Sigmoid colon (tissue), 7 donors: ENCODE results near the gene ONECUT3. TPM values are rescaled to one million over a fixed set of nuclear protein-coding genes. Genes with fewer than 3 reads are reported as not detected.

ENCODE experiments used
- DNase-seq: peaks from one replicate; pipeline ENCODE4 v3.0.0-alpha.2; 2019
- H3K27ac ChIP-seq, 4 donors: fragments of 200-600 bp; sonication (generic); one replicate each; pipeline ENCODE4 v1.5.1; 2016 to 2019; ENCODE audit warnings: mild to moderate bottlenecking in 1 of 4
- H3K27me3 ChIP-seq, 3 donors: fragments of 200-600 bp; sonication (generic); one replicate each; pipeline ENCODE4 v1.5.1; 2019; ENCODE audit warnings: mild to moderate bottlenecking in 1 of 3
- H3K36me3 ChIP-seq, 4 donors: fragments of 200-600 bp; sonication (generic); one replicate each; pipeline ENCODE4 v1.5.1; 2016 to 2019
- H3K4me1 ChIP-seq, 4 donors: fragments of 200-600 bp; sonication (generic); one replicate each; pipeline ENCODE4 v1.5.1; 2017 to 2019
- H3K4me3 ChIP-seq, 4 donors: fragments of 200-600 bp; sonication (generic); one replicate each; pipeline ENCODE4 v1.5.1; 2017 to 2019; ENCODE audit warnings: mild to moderate bottlenecking in 2 of 4, moderate library complexity in 1 of 4
- H3K9me3 ChIP-seq, 4 donors: fragments of 200-600 bp in 3 of 4; sonication (generic) in 3 of 4; one replicate each; pipeline versions ENCODE4 v1.5.1 to v1.6.1; 2013 to 2019
- EP300 ChIP-seq, 4 donors: sonication (generic); formaldehyde crosslinking; IDR thresholded peaks; one replicate each; pipeline ENCODE4 v1.6.1; 2017; ENCODE audit warnings: antibody characterized with exemption in 4 of 4
- POLR2A ChIP-seq, 2 donors: fragments of 450-650 bp; IDR thresholded peaks; one replicate each; pipeline ENCODE4 v1.6.1; 2016; ENCODE audit warnings: antibody characterized with exemption in 2 of 2, mild to moderate bottlenecking in 2 of 2, moderate library complexity in 2 of 2
- POLR2AphosphoS5 ChIP-seq, 4 donors: sonication (generic); formaldehyde crosslinking; IDR thresholded peaks; one replicate each; pipeline ENCODE4 v1.6.1; 2017; ENCODE audit warnings: antibody characterized with exemption in 4 of 4
- WGBS, 2 donors: extraction: QIAGEN DNeasy Blood & Tissue Kit; methylation state at CpG; one replicate each; pipeline ENCODE4 v1.1.7; 2013; 5-methylcytosine and 5-hydroxymethylcytosine counted together
- intact Hi-C: fragments of 100-400 bp; cut with DNase I; formaldehyde crosslinking; loops from one replicate; pipeline ENCODE4 v1.15.1; 2023
- polyA plus RNA-seq, 3 donors: library from polyadenylated mRNA; stranded (reverse); fragments of 200-250 nt; gene quantifications; one replicate each; pipeline ENCODE4 v1.2.3, GENCODE V29; 2013
- total RNA-seq, 4 donors: library from RNA; depleted of rRNA; stranded (reverse); fragments of >200 nt; gene quantifications; one replicate each; pipeline ENCODE4 v1.1.0, GENCODE V29; 2016
- TF ChIP-seq, protein P1 (sequence below), 4 experiments: fragments of 450-650 bp in 3 of 4; fragments of 200-600 bp in 1 of 4; IDR thresholded peaks; one replicate each; pipeline ENCODE4 v1.5.1; 2016 to 2019; ENCODE audit warnings: antibody characterized with exemption in 4 of 4, mild to moderate bottlenecking in 3 of 4, moderate library complexity in 2 of 4
- donor health status: healthy with polysubstance abuse.
- donor health status: Bipolar disorder and iron deficiency.
- donor health status: healthy.

Gene ONECUT3
- total and polyA plus RNA-seq, 7 donors: not detected

DNA sequence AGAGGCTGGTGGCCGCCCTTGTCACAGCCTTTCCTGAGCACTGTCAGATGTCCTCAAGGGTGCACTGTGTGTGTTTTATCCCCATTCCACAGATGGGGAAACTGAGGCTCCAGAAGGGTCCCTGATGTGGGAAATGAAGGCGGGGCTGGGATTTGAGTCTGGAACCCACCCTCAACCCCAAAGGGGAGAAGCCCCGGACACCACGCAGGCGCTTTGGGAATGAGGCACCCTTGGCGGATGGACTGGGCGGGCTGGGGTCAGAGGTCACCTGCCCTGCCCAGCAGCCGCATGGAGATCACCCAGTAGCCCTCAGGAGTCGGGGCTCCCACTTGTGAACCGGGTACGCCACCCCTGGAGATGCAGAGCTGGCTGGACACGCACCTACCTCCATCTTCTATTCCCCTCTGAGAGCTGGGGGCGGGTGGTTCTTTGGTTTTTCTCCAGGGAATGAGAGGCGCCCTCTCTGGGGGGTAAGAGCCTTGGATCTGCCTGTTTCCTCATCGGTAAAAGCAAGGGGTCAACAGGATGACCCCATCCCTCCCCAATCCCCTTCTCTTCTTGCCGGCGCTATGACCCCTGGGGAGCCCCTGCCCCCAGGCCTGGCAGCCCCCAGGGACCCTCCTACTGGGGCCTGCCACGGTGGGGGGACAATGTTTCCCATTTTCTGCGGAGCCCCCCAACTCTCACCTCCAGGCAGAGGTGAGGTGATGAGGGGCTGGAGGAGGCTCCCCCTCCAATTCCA is 8.3 kb upstream of the ONECUT3 start:
- intact Hi-C loops: no loop called here
- Histone ChIP-seq H3K4me1 (peaks cover 0 to 30% (median 19%) of the 10 kb centered on the region in 4 donors), H3K9me3 (peaks cover 0 to 3% (median 0%) of the 10 kb centered on the region in 4 donors), H3K4me3 (no peak overlapping the region), H3K36me3 (no peaks in the 10 kb centered on the region), H3K27ac (no peak overlapping the region), H3K27me3 (peaks cover 59 to 92% (median 71%) of the 10 kb centered on the region in 3 donors)
- no peak for DNase-seq
- TF ChIP-seq, protein P1, sequence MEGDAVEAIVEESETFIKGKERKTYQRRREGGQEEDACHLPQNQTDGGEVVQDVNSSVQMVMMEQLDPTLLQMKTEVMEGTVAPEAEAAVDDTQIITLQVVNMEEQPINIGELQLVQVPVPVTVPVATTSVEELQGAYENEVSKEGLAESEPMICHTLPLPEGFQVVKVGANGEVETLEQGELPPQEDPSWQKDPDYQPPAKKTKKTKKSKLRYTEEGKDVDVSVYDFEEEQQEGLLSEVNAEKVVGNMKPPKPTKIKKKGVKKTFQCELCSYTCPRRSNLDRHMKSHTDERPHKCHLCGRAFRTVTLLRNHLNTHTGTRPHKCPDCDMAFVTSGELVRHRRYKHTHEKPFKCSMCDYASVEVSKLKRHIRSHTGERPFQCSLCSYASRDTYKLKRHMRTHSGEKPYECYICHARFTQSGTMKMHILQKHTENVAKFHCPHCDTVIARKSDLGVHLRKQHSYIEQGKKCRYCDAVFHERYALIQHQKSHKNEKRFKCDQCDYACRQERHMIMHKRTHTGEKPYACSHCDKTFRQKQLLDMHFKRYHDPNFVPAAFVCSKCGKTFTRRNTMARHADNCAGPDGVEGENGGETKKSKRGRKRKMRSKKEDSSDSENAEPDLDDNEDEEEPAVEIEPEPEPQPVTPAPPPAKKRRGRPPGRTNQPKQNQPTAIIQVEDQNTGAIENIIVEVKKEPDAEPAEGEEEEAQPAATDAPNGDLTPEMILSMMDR (IDR thresholded peaks at IDR 0.05): no peak
- 9 to 12% methylated on average over 19 of the region's 19 CpGs for whole genome bisulfite sequencing, 2 donors

DNA sequence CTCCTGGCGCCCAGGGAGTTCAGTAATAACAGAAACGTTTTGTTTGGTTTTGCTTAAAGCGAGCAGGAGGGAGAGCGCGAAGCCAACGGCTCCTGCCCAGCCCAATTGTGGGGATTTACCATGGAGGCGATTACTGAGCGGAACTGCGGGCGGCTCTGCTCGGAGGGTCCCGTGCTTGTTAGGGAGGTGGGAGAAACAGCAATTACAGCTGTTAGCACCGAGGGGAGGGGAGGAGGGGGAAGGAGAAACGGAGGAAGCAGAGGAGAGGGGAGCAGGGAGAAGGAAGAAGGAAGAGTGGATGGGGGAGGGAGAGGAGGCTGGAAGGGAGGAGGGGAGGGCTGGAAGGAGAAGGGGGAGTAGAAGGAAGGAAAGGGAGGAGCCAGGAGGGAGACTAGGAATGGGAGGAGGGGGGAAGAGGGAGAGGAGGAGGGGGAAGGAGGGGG is 7.7 kb upstream of the ONECUT3 start:
- Histone ChIP-seq H3K4me1 (peaks cover 0 to 36% (median 22%) of the 10 kb centered on the region in 4 donors), H3K27me3 (peaks cover 65 to 92% (median 77%) of the 10 kb centered on the region in 3 donors), H3K27ac (no peak overlapping the region), H3K36me3 (no peaks in the 10 kb centered on the region), H3K9me3 (peaks cover 0 to under 1% (median 0%) of the 10 kb centered on the region in 4 donors), H3K4me3 (no peak overlapping the region)
- TF ChIP-seq POLR2AphosphoS5 (IDR thresholded peaks at IDR 0.05) (no peak), EP300 (IDR thresholded peaks at IDR 0.05) (no peak), POLR2A (IDR thresholded peaks at IDR 0.05) (no peak)
- TF ChIP-seq, protein P1 (IDR thresholded peaks at IDR 0.05): no peak
- intact Hi-C loops: no loop called here
- 2 to 4% methylated on average over 14 of the region's 14 CpGs for WGBS, 2 donors
- no peak for DNase-seq

DNA sequence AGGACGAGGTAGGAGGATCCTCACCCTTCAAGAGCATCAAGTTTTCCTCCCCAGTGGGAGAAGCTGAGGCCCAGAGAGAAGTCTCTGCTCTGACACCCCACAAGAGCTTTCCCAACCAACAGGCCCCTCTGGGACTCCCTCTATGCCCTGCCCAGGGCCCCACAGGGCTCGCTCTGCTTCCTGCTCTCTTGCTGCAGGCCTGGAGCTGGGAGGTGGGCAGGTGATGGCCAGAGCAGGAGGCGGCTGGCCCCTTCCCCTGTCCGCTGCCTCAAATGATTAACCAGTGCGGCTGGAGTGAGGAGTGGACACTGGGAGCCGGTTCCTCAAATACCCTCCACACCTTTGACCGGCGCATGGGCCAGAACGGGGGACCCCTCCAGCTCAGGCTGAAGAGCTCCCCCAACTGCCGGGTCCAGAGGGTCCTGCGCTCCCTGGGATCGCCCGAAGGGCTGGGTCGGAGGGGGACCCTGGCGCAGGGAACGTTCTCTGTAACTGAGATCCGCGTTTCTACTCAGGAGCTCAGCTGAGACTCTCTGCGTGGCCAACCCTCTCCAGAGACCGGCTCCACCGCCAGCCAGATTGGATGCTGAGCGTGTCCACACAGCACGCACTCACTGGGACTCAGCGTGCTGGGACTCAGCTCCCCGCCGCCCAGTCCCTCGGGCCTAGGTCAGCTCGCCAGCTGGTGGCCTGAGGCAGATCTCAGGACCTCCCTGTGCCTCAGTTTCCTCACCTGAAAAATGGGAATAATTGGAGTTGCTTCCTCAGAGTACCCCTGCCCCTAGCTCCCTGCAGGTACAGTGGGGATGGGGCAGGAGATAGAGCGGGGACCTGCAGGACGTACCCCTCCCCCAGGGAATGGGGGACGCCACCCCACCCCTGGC is 6.7 kb upstream of the ONECUT3 start:
- no peak for DNase-seq
- H3K4me1 ChIP-seq: peaks cover 0 to 36% (median 22%) of the 10 kb centered on the region in 4 donors
- no peaks in the 10 kb centered on the region for H3K36me3 ChIP-seq
- WGBS, 2 donors: 6 to 9% methylated on average over 31 of the region's 31 CpGs
- H3K27ac ChIP-seq: no peak overlapping the region
- no peaks in the 10 kb centered on the region for H3K9me3 ChIP-seq
- intact Hi-C loops: no loop called here
- TF ChIP-seq POLR2AphosphoS5 (IDR thresholded peaks at IDR 0.05): no peak
- TF ChIP-seq, protein P1 (IDR thresholded peaks at IDR 0.05): no peak
- TF ChIP-seq EP300 (IDR thresholded peaks at IDR 0.05): no peak
- TF ChIP-seq POLR2A (IDR thresholded peaks at IDR 0.05): no peak
- H3K4me3 ChIP-seq: no peak overlapping the region
- peaks cover 75 to 98% (median 87%) of the 10 kb centered on the region in 3 donors for H3K27me3 ChIP-seq

DNA sequence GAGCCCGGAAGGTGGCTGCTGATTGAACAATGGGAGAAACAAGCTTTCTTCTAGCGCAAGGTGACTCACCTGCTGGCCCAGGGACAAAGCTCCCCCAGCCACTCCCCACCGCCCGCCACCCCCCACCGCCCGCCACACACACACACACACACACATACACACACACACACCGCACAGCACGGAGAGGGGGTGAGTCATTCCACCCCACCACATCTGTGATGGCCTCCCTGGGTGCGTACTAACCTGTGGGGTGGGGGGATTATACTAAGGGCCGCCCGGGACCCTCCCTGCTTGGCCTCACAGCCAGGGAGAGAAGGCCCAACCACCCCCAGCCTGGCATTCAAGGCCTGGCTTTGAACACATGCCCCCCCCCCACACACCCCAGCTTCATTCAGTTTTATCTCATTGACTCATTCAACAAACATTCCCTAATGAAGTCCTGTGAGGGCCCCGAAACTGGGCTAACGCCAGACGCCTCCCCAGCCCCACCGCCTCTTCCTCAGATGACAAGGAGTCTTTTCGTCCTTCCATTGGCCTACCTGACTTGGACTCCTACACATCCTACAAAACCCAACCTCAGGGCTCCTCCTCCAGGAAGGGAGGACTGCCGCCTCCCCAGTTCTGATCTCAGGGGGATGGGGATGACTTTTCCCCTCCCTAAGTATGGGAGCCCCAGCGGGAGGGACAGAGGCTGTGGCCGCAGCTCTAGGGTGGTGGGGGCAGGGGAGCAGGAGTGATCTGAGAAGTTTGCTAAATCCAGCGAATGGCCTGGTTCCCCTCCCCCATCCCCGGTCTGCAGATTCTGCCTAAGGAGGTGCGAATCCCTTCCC is 5.8 kb upstream of the ONECUT3 start:
- TF ChIP-seq POLR2AphosphoS5 (IDR thresholded peaks at IDR 0.05): no peak
- no peak for TF ChIP-seq EP300 (IDR thresholded peaks at IDR 0.05)
- TF ChIP-seq, protein P1 (IDR thresholded peaks at IDR 0.05): no peak
- no peak for TF ChIP-seq POLR2A (IDR thresholded peaks at IDR 0.05)
- Histone ChIP-seq H3K4me3 (no peak overlapping the region), H3K4me1 (peaks cover 0 to 36% (median 22%) of the 10 kb centered on the region in 4 donors), H3K27ac (no peak overlapping the region), H3K27me3 (peaks cover 82 to 98% (median 96%) of the 10 kb centered on the region in 3 donors), H3K36me3 (no peaks in the 10 kb centered on the region), H3K9me3 (no peaks in the 10 kb centered on the region)
- no peak for DNase-seq
- intact Hi-C loops: no loop called here
- 5 to 8% methylated on average over 22 of the region's 22 CpGs for WGBS, 2 donors
